GM12865 (cell line): Measurements from ENCODE around the gene ZIM2.

Experiments used
- DNase-seq: peaks from one replicate; pipeline ENCODE4 v3.0.0; 2010; ENCODE audit warnings: low read depth
- H3K4me3 ChIP-seq: 2 replicates; pipeline ENCODE4 v1.5.1; 2011; ENCODE audit warnings: mild to moderate bottlenecking, low read depth, low read length, control low read depth
- TF ChIP-seq, protein P1 (sequence below): IDR thresholded peaks from 2 replicates; pipeline ENCODE4 v1.5.1; 2011; ENCODE audit warnings: low read length, control low read depth, low read depth, inconsistent platforms; ENCODE audit not compliant: insufficient read depth; ENCODE audit errors: missing control alignments

Gene ZIM2

DNA sequence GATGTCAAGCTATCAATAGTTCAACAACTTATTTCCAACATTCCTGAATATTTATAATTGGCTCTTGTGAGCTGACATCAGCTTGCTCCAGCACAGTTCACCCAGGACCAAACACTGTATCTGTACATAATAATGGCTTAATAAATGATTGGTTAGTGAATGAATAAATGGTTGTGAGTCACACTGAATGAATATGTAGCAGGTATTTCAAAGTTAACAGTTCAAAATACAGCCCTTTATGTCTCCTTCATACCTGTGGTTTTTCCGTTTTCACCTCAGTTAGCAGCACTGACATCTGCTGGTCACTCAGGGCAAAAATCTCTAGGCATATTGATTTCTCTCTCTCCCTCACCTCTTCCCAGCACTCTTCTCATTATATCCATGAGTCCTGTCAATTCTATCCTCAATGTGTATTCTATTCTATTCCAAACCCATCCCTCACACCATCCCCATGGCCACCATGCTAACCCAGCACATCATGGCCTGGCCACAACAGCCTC lies 76.3 kb downstream of the ZIM2 start:
- no peak for DNase-seq
- H3K4me3 ChIP-seq, result no peak overlapping the region
- TF ChIP-seq, protein P1, sequence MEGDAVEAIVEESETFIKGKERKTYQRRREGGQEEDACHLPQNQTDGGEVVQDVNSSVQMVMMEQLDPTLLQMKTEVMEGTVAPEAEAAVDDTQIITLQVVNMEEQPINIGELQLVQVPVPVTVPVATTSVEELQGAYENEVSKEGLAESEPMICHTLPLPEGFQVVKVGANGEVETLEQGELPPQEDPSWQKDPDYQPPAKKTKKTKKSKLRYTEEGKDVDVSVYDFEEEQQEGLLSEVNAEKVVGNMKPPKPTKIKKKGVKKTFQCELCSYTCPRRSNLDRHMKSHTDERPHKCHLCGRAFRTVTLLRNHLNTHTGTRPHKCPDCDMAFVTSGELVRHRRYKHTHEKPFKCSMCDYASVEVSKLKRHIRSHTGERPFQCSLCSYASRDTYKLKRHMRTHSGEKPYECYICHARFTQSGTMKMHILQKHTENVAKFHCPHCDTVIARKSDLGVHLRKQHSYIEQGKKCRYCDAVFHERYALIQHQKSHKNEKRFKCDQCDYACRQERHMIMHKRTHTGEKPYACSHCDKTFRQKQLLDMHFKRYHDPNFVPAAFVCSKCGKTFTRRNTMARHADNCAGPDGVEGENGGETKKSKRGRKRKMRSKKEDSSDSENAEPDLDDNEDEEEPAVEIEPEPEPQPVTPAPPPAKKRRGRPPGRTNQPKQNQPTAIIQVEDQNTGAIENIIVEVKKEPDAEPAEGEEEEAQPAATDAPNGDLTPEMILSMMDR, result no peak

DNA sequence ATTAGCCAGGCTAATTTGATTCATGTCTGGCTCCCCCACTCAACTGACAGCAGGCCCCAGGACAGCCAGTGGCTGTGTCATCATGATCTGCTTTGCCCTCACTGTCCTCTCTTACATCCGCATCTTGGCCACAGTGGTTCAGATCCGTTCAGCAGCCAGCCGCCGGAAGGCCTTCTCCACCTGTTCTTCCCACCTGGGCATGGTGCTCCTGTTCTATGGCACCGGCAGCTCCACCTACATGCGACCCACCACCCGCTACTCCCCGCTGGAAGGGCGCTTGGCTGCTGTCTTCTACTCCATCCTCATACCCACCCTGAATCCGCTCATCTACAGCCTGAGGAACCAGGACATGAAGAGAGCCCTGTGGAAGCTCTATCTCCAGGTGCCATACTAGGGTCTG lies 79.7 kb downstream of the ZIM2 start:
- TF ChIP-seq, protein P1, result no peak
- no peak for DNase-seq
- H3K4me3 ChIP-seq, result no peak overlapping the region

DNA sequence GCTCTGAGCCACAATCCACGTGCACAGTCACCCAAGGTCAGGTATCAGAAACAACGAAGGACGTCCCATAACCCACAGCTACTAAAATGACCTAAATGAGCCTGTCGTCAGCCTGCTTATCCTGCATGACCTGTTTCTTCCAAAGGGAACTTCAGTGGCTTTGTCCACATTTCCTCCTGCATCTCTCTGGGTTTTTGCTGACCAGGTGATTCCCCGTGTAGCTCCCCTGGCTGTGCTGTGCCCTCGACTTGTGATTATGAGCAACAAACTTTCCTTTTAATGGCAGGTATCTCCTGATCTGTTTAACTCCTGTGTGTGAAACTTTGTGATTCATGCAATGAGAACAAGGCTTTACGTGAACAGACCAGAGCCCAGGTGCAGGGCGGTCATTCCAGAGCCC lies 81.0 kb downstream of the ZIM2 start:
- DNase-seq, result no peak
- TF ChIP-seq, protein P1, result no peak
- no peak overlapping the region for H3K4me3 ChIP-seq

DNA sequence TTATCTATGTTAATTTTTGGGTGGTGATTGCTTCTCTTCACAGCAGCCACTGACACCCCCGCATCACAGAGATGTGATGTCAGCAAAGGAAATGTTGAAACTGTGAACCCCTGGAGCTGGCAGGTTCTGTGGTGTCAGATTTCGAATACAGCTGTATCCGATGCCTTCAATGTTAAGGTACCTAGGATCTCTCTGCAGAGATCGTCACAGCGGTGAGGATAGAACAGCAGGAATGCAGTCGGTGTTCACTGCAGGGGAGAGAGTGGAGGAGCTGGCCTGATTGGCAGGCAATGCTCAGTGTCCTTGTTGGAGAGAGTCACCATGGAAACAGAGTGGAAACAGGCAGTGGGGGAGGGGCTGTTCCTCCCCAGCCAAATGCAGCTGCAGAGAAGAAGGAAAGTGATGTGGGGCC lies 89.4 kb downstream of the ZIM2 start:
- DNase-seq, result no peak
- H3K4me3 ChIP-seq, result no peak overlapping the region
- TF ChIP-seq, protein P1, result no peak

DNA sequence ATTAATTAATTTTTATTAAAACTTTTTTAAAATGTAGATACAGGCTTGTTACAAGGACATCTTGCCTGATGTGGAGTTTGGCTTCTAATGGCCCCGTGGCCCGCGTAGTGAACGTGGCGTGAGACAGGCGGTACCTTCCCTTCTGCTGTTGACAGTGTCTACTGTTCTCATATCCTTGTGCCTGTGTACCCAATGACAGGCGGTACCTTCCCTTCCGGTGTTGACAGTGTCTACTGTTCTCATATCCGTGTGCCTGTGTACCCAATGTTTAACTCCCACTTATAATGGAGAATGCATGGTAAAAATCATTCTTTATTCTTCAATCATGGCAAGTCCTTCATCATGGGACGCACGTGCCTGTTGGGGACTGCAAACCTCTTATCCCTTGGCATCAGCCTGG lies 89.9 kb downstream of the ZIM2 start:
- no peak overlapping the region for H3K4me3 ChIP-seq
- DNase-seq, result no peak
- TF ChIP-seq, protein P1, result no peak

DNA sequence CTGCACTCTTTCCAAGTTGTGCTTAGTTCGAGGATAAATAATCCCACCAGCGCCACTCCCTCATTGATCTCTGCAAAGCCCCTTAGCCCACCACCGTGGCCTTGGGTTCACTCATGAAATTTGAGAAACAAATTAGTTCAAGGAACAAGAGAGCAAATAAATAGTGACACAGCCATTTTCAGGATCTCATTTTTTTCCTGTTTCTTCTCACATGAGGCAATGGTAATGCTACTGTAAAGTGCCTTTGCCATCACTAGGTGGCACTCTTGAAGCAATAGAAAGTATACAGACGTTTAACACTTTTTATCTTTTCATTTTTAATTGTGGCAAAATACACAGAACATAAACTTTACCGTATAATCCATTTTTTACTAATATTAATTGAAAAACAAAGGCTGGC lies 92.1 kb downstream of the ZIM2 start:
- H3K4me3 ChIP-seq, result no peak overlapping the region
- DNase-seq, result no peak

DNA sequence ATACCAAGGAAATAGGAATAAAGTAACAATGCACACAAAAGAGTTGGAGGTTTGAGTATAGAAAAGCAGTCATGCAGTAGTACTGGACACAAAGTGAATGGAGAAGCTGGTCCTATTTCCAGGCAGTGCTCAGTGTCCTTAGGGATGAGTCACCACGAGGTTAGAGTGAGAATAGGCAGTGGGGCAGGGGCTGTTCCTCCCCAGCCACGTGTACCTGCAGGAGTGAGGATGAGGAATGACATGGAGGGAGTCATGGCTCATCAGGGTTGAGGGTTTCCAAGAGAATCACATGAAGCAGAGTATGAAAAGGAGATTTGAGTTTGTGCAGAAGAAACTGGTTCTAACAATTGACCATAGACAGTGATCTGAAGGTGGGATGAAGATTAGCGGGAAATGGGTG lies 94.2 kb downstream of the ZIM2 start:
- no peak overlapping the region for H3K4me3 ChIP-seq
- TF ChIP-seq, protein P1, result no peak

More for the DNA sequence above, 92.1 kb downstream of the ZIM2 start:
- TF ChIP-seq, protein P1, result no peak

More for the DNA sequence above, 94.2 kb downstream of the ZIM2 start:
- DNase-seq, result no peak
